Vagina (tissue), 2 donors: ENCODE results near the gene GOPC. TPM values are rescaled to one million over a fixed set of nuclear protein-coding genes. Genes with fewer than 3 reads are reported as not detected.

Source experiments
- DNase-seq, 2 donors: peaks; one replicate each; pipeline ENCODE4 v3.0.0-alpha.2; 2017; ENCODE audit errors: extremely low spot score in 2 of 2
- H3K27ac ChIP-seq: fragments of 200-600 bp; sonication (generic); one replicate; pipeline ENCODE4 v1.5.1; 2019
- H3K27me3 ChIP-seq: fragments of 200-600 bp; sonication (generic); one replicate; pipeline ENCODE4 v1.5.1; 2019
- H3K36me3 ChIP-seq, 2 donors: fragments of 200-600 bp; sonication (generic); one replicate each; pipeline ENCODE4 v1.5.1; 2017 to 2019
- H3K4me1 ChIP-seq: fragments of 200-600 bp; sonication (generic); one replicate; pipeline ENCODE4 v1.5.1; 2019
- H3K4me3 ChIP-seq, 2 donors: fragments of 200-600 bp; sonication (generic); 1 replicate in 1 of 2; 2 replicates in 1 of 2; pipeline ENCODE4 v1.5.1; 2016 to 2019
- H3K9me3 ChIP-seq: fragments of 200-600 bp; sonication (generic); one replicate; pipeline ENCODE4 v1.5.1; 2019
- CTCF ChIP-seq, 3 experiments: fragments of 450-650 bp in 2 of 3; fragments of 200-600 bp in 1 of 3; sonication (generic) in 1 of 3; IDR thresholded peaks; one replicate each; pipeline ENCODE4 v1.5.1; 2017 to 2019; ENCODE audit warnings: antibody characterized with exemption in 3 of 3, mild to moderate bottlenecking in 2 of 3, moderate library complexity in 2 of 3
- POLR2A ChIP-seq, 2 donors: fragments of 450-650 bp; IDR thresholded peaks; one replicate each; pipeline ENCODE4 v1.6.1; 2017; ENCODE audit warnings: antibody characterized with exemption in 2 of 2, mild to moderate bottlenecking in 2 of 2, moderate library complexity in 2 of 2
- POLR2AphosphoS5 ChIP-seq, 2 donors: sonication (generic); formaldehyde crosslinking; IDR thresholded peaks; one replicate each; pipeline ENCODE4 v1.9.0; 2017; ENCODE audit warnings: antibody characterized with exemption in 2 of 2, mild to moderate bottlenecking in 2 of 2, low read depth in 1 of 2; ENCODE audit not compliant: insufficient read depth in 1 of 2
- intact Hi-C: fragments of 100-400 bp; cut with DNase I; formaldehyde crosslinking; loops from one replicate; pipeline ENCODE4 v1.15.1; 2023
- total RNA-seq: library from RNA; depleted of rRNA; stranded (reverse); fragments of >200 nt; gene quantifications from one replicate; pipeline ENCODE4 v1.2.3, GENCODE V29; 2016

GOPC gene
- total RNA-seq, 1 donor from 2014 or later = 19.9 TPM

- DNase-seq = no peak
- no peak overlapping the region for H3K27ac ChIP-seq
- no peaks in the 10 kb centered on the region for H3K27me3 ChIP-seq
- peaks cover 10% of the 10 kb centered on the region for H3K4me1 ChIP-seq
- no peak for TF ChIP-seq POLR2A (IDR thresholded peaks at IDR 0.05)
- TF ChIP-seq POLR2AphosphoS5 (IDR thresholded peaks at IDR 0.05; ENCODE audit: insufficient read depth in 1 of 2, low read depth in 1 of 2) = no peak
- TF ChIP-seq CTCF (IDR thresholded peaks at IDR 0.05) = peak; percentile 20 to 67 (median 30)
- intact Hi-C loops = no loop called here
- H3K4me3 ChIP-seq = no peak overlapping the region
- no peaks in the 10 kb centered on the region for H3K9me3 ChIP-seq
- H3K36me3 ChIP-seq = no peaks in the 10 kb centered on the region
Measured at GRCh38 chr6:117605169-117605826, 3.0 kb upstream of the GOPC start.

- no peaks in the 10 kb centered on the region for H3K36me3 ChIP-seq
- H3K4me3 ChIP-seq = no peak overlapping the region
- intact Hi-C loops = loop anchor here (2.0 kb wide), 1 partner anchor 69 kb away; no protein-coding TSS in a partner anchor
- H3K4me1 ChIP-seq = peaks cover 17% of the 10 kb centered on the region
- H3K27ac ChIP-seq = no peak overlapping the region
- H3K9me3 ChIP-seq = no peaks in the 10 kb centered on the region
- no peak for DNase-seq
- H3K27me3 ChIP-seq = no peaks in the 10 kb centered on the region
- TF ChIP-seq POLR2A (IDR thresholded peaks at IDR 0.05) = no peak
- no peak for TF ChIP-seq POLR2AphosphoS5 (IDR thresholded peaks at IDR 0.05; ENCODE audit: insufficient read depth in 1 of 2, low read depth in 1 of 2)
- TF ChIP-seq CTCF (IDR thresholded peaks at IDR 0.05) = no peak
Measured at GRCh38 chr6:117603821-117604220, 1.5 kb upstream of the GOPC start.

GRCh38 chr6:117602899-117603588 lies 733 bp upstream of the GOPC start:
- DNase-seq = no peak
- Histone ChIP-seq H3K4me3 (peak overlapping the region; percentile 94 to 99), H3K36me3 (no peaks in the 10 kb centered on the region), H3K27me3 (no peaks in the 10 kb centered on the region), H3K27ac (peak overlapping the region; percentile 92), H3K4me1 (peaks cover 21% of the 10 kb centered on the region), H3K9me3 (no peaks in the 10 kb centered on the region)
- TF ChIP-seq CTCF (IDR thresholded peaks at IDR 0.05) (no peak), POLR2AphosphoS5 (IDR thresholded peaks at IDR 0.05; ENCODE audit: insufficient read depth in 1 of 2, low read depth in 1 of 2) (no peak), POLR2A (IDR thresholded peaks at IDR 0.05) (no peak)
- intact Hi-C loops = loop anchor here (2.0 kb wide), 1 partner anchor 70 kb away; no protein-coding TSS in a partner anchor

- Histone ChIP-seq H3K27ac (peak overlapping the region; percentile 92), H3K9me3 (no peaks in the 10 kb centered on the region), H3K4me1 (peaks cover 21% of the 10 kb centered on the region), H3K4me3 (peak overlapping the region; percentile 94 to 99), H3K27me3 (no peaks in the 10 kb centered on the region), H3K36me3 (peaks cover 0 to 7% of the 10 kb centered on the region in 2 donors)
- no peak for TF ChIP-seq POLR2AphosphoS5 (IDR thresholded peaks at IDR 0.05; ENCODE audit: insufficient read depth in 1 of 2, low read depth in 1 of 2)
- no peak for TF ChIP-seq POLR2A (IDR thresholded peaks at IDR 0.05)
- TF ChIP-seq CTCF (IDR thresholded peaks at IDR 0.05) = no peak
- intact Hi-C loops = loop anchor here (2.0 kb wide), 1 partner anchor 71 kb away; no protein-coding TSS in a partner anchor
- DNase-seq = no peak
Measured at GRCh38 chr6:117601811-117602150, 530 bp downstream of the GOPC start.
